Putamen (tissue), 1 donor: ENCODE results near the gene XRCC3.
A peak's percentile ranks its signal among the peaks of the same experiment; 100 is the strongest.
"Not testable (repeated sequence)": the region's sequence is repeated elsewhere in the genome, so short reads cannot be mapped to it uniquely, and the experiment has no call there.

Experiments used
- DNase-seq: peaks from one replicate; pipeline ENCODE4 v3.0.0-alpha.2; 2016; ENCODE audit warnings: low spot score

XRCC3 gene

DNA sequence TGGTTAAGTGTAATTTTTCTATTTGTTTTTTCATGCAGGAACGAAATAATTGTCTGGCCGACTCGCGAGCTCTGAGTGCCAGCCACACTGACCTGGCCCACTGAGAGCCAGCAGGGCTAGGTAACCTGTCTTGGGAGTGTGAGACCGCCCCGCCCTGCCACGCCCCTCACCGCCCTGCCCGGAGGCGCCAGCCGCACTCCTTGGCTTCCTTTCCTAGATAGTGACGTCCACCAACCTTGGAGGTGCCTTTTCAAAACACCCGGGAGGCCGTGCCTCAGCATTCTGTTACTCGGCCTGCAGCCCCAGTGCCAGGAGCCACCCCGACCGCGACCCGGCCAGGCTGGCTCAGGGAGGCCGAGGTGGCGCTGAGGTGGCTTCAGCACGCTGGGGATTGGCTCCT lies 21.7 kb downstream of the XRCC3 start:
- no peak for DNase-seq

DNA sequence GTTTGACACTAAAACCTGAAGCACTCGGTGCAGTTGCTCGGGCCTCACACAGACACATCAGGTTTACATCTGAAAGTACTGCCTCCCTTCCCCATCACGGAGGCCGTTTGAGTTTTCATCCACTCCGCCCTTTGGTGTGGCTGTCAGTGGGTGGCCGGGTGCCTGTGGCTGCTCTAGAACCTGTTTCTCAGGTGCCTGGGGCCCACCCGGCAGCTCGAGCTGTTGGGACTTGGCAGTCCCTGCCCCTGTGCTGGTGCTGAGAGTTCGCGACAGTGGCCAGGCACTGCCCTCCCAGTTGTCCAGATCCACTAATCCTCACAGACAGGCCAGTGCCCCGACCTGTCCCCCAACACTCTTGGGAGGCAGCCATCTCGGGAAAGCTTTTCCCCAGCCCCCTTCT lies 22.4 kb downstream of the XRCC3 start:
- DNase-seq = no peak

DNA sequence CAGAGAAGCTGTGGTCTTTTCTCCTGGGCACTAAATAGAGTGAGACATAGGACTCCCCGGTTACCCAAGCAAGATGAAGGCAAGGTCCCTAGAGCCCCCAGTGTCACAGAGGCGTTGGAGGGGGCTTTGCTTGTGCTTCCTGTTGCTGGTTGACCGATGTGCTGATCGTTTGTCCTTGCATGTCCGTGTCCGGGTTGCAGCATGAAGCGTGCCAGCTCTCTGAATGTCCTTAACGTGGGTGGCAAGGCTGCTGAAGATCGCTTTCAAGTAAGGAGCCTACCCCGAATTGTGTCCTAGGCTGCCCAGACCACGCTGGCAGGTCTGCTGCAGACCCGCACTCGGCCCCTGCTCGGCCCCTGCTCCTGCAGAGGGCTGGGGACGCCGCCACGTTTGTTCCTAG lies 23.1 kb downstream of the XRCC3 start:
- DNase-seq = no peak

DNA sequence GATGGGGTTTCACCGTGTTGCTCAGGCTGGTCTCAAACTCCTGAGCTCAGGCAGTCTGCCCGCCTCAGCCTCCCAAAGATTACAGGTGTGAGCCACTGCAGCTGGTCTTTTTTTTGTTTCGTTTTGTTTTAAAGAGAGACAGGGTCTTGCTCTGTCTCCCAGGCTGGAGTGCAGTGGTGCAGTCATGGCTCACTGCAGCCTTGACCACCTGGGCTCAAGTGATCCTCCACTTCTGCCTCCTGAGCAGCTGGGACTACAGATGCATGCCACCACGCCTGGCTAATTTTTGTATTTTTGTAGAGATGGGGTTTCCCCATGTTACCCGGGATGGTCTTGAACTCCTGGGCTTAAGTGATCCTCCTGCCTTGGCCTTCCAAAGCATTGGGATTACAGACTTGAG lies 23.6 kb downstream of the XRCC3 start:
- not testable (repeated sequence) for DNase-seq

DNA sequence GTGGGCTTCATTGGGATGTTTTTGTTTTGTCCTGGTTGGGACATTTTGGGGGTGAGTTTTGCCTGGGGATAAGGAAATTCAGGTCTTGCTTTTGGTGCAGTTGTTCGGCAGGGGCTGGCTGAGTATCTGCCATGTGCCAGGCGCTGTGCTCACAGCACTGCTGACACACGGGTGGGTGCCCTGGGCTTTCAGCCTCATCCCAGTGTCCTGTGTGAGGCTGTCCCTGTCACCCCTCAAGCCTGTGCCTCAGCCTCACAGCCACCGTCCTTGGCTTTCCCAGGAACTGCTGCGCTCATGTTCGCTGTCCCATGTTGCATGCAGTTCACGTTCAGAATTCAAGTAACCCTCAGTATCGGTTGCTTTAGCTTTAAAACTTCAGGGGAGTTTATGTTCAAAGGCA lies 24.9 kb downstream of the XRCC3 start:
- no peak for DNase-seq

DNA sequence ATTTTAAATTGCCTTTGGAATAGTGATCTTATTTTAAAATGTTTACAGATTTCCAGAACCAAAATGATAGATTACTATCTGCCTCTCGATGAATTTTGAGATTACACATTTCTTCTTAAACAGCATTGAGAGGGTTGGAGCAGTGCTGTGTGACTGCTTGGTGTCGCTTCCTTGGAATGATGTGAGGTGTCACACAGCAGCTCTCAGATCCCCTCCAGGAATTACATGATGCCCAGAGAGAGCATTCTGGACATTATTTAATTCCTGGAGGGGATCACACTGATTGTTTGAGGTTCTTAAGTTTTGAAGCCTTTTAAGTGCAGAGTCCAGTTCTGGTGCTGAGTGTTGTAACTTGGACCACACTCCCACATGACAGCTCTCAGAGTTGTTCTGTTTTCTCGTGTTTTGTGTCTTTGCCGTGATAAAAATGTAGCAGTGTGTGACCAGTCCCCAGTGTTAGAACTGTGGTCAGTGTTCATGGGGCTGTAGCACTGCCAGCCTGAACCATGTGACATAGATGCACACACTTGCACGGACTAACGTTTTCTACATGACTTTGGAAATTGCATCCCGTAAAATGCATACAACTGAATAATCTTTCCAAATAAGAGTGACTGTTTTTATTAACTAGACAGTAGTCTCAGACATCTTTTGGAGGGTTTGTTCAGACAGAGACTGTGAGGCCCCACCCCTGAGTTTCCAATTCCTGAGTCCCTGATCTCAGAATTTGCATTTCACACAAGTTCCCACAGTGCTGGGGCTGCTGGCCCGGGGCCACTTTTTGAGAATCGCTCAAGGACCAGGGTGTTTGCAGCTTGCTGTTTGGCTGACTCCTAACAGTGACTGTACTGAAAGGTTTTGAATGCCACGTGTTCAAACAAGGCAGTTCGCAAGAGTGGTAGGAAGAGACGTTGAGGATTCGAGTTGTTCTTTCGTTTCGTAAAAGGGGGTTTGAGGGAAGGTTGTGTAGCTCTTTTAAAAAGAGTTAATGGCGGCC lies 26.0 kb downstream of the XRCC3 start:
- DNase-seq = peak; percentile 74

DNA sequence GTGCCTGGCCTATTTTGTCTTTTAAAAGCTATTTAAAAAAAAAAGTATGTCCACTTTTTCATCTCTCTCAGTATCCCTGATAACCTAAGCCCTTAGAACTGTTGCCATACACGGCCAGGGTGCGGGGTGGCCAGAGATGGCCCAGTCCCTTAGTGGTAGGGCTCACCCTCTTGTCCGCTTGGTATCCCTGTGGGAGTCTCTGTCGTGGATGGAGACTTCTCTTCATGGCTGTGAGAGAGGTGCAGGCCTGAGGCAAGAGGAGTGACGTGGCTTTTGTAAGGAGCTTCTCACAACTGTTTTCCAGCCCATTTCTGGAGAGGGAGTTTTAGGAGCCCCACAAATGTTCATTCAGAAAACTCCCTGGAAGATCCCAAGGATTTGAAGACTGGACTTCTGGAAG lies 26.8 kb downstream of the XRCC3 start:
- DNase-seq = no peak

DNA sequence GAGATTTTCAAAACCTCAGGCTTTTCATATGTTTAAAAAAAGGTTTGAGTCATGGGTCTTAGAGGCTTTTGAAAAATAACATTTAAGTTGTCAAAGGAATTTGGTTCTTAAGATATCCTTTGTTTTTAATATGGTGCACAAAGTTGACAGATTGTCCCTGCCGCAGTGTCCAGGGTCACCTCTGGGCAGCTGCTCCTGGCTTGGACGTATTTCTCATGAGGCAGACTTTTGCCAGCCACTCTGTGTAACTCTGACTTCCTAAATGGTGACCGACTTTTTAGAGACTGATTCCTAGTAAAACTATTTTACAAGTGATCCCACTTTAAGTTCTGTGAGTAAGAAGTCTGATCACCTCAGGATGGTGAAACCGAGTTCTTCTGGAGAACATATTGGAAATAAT lies 27.5 kb downstream of the XRCC3 start:
- DNase-seq = no peak

DNA sequence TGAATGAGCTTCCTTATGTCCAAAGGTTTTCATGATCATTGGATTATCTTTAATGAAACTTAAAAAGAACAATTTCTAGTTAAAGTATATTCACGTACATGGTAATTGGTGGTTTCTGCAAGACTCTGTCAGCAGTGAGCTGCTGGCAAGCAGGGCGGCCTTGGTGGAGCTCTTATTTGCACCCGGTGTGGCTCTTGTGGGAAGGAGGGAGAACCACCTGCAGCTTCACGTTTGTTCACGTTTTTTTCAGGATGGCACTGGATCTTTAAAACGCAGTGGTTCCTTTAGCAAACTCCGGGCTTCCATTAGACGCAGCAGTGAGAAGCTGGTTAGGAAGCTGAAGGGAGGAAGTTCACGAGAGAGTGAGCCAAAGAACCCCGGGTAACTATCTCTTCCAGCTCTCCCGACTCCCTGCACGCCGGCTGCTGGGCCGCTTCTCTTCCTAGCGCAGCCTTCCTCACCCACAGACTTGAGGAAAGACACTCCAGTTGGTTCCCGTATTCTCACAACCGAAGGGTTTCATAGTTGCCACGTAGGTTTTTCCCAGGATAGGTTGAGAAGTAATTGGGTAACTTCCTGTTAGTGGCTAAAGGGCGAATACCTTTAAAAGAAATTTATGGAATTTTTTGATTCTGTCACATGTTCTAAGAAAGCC lies 28.3 kb downstream of the XRCC3 start:
- no peak for DNase-seq

DNA sequence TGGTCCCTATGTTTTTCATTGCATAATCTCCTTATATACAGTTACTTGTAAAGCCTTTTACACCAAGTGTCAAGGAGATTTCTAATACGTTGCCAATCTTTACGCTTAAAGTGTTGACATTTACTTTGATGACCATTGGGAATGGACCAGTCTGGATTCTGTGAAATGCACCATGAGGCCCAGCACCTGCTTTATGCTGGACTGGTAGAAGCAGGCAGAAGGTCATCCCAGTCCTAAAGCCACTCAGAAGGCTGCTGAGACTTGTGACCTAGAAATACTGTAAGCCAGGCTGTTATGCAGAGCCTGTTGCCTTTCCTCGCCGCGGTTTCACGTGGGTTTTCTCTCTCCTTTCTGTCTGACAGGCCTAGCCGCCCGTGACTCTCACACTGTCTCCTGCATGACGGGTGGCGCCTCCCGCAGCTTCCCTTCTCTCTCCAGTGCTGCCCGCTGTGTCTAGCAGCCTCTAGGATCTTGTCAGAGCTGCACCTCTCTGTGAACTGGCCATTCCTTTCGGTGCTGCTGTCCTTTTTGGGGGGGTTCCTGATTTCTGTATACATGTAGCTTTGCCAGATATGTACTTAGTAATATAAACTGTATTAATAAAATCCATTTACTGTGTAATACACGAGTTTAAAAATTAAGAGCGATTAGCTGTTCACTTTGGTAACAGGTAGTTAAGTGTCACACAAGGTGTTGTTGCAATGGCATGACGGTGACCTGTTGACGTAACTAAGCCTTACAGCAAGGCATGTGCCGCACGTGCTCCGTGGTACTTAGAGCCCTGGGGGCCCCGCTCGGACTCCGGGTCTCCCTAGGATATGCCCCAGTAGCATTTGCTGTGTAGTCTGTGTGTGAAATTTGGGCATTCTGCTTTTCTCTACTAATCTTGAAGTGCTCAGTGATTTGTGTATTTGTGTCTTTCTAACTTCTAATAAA lies 29.7 kb downstream of the XRCC3 start:
- no peak for DNase-seq

DNA sequence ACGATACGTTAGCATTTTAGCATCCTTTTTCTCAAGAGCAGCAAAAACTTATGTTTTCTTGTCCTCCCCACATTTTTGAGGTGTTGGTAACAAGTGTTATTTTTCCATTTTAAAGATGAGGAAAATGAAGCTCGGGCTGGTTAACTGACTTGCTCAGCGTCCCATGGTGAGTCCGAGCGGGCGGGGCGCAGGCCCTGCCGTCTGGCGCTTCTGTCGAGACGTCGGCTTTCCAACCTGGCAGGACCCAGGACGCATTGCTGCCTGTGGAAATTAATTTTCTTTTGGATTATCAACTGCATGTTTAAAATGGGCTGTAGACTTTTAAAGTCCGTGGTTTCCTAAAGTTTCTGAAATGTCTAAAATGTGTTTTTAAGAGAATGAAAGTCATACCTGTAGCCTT lies 30.4 kb downstream of the XRCC3 start:
- no peak for DNase-seq

DNA sequence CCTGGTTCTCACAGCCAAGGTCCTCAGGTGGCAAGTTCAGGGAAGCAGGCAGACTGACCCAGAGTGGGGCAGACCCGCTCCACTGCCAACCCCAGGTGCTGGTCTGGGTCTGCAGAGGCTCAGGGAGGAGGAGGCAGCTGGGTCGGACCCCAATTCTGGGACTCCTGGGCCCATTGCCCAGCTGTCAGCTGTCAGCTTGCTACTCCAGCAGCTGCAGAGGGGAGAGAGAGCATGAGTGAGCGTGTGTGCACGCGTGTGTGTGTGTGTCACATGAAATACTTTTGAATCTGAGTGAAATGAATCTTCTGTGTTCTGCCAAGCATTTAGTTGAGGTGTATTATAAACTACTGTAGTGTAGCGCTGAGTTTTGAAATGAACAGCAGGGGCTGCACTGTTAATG lies 30.8 kb downstream of the XRCC3 start:
- no peak for DNase-seq

DNA sequence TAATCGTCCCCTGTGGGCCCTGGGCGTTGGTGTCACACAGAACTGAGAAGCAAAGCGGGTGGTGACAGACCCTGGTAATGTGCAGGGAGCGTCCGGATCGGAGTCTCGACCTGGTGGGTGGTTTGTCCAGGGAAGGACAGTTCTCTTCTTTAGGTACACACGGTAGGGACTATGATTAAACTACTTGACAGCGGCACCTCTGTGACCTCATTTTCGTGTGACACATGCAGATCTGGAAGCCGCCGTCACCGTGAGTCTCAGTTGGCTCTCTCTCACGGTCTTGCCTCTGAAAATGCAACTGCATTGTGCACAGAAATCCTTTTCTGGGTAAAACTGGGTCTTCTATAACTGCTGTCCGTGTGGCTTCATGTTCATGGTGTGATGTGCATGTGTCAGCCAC lies 32.1 kb downstream of the XRCC3 start:
- DNase-seq = no peak

DNA sequence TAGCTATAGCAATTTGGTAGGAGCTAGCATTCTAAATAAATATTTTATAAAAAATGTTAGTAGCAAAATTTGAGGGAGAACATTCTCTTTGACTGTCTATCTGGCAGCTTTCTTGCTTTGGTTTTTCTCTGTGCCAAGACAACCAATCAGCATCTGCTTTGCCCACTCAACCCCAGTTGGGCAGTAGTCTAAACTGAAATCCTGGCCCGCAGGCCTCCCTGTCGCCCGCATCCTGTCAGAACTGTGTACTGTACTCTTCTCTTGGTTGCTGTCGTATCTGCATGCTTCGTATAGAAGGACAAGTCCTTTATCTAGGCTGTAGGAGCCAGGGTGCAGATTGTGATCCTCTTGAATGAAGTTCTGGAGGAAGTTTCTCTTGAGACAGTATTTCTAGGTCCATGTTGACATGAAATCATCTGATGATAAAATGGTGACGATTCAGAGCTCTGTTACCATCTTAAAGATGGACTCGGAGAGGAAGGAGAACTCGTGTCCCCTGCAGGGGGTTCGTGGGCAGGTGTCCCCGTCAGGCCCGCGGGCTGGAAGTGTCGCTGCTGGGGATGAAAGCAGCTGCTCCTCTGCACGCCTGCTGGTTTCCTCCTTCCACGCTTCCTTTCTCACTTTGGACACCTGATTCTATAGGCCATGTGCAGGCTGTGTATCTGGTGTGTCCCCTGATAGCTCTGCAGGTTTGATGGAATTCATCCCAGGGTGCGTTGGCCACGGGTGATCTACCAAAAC lies 34.6 kb downstream of the XRCC3 start:
- DNase-seq = no peak

DNA sequence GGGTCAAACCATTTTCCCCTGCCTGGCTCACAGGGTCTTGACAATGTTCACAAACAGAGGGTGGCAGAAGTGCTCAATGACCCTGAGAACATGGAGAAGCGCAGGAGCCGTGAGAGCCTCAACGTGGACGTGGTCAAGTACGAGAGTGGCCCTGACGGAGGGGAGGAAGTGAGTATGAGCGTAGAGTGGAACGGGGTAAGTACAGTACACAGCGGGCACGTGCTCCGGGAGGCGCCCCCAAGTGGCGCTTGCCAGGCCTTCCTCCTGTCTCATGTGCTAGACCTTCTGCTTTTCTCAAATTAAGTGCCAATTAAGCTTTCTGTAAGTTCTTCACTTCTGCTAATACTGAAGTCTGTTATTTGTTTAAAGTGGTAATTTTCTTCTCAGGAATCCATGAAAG lies 35.9 kb downstream of the XRCC3 start:
- no peak for DNase-seq

DNA sequence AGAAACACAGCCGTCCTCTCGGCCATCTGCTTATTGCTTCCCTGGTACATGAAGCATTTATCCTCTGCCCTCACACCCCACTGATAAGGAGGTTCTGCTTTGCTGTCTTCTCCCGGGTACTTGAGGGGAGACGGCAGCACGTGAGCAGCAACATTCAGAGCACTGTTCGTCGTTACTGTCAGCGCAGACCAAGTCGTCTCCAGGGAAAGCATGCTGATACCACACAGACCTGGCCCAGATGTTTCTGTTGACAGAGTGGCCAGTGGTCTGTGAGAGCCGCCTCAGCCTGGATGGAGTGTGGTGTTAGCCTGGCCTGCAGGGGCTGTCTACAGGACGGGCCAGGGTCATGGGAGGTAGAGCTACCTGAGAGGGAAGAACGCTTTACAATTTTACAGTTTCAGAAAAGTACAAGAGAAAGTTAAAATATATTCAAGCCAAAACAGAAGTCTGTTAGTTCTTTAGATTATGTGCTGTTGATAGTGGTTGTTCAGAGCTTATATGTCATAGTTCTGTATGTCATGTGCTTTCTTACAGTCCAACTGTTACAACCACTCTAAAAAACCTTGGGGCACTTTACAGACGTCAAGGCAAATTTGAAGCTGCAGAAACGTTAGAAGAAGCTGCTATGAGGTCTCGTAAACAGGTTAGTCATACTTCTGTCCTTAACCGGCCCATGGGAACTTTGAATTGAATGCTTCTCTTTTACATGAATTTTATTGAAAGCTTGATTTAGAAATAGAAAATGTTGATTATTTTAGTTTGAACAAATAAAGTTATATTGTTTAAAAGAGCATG lies 38.2 kb downstream of the XRCC3 start:
- no peak for DNase-seq

DNA sequence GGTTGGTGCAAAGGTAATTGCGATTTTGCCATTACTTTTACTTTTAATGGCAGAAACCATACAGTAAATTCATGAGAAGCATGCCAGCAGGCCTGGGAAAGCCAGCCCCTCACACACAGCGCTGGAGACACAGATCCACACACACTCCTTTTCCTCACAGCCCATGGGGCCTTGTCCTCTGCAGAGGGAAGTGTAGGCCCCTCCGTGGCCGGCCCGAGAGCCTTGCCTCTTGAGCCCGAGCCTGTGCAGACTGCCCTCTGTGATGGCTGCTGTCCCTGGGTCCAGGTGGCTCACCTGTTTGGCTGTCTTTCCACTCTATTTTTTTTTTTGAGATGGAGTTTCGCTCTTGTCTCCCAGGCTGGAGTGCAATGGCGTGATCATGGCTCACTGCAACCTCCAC lies 39.3 kb downstream of the XRCC3 start:
- no peak for DNase-seq

DNA sequence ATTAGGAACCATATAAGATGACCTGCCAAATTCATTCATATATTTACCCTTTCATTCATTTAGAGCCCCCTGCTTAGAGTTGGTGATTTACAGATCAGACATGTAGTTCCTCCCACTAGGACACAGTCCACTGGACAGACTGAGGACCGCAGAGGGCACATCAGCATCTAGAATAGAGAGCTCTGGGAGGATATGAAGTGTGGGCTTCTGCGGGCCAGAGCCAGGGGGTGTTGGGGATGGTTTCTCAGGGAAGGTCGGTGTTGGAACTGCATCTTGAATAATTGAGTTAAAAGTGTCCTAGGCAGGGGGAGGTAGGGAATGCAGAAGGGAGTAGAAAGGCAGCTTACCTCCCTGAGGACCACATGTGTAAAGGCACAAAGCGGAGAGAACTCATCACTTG lies 43.3 kb downstream of the XRCC3 start:
- DNase-seq = no peak

DNA sequence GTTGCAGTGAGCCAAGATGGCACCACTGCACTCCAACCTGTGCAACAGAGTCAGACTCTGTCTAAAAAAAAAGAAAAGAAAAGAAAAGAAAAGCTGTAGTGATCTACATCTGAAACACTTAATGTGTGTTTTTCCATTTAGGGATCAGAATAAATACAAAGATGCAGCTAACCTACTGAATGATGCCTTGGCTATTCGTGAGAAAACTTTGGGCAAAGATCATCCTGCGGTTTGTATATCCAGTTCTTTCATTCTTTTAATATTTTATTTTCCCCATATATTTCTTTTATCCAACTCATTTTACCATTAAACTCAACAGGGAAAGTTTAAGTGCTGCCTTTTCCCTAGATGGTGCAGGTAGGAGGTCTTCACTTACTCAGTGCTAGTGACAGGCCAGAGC lies 45.9 kb downstream of the XRCC3 start:
- DNase-seq = no peak

DNA sequence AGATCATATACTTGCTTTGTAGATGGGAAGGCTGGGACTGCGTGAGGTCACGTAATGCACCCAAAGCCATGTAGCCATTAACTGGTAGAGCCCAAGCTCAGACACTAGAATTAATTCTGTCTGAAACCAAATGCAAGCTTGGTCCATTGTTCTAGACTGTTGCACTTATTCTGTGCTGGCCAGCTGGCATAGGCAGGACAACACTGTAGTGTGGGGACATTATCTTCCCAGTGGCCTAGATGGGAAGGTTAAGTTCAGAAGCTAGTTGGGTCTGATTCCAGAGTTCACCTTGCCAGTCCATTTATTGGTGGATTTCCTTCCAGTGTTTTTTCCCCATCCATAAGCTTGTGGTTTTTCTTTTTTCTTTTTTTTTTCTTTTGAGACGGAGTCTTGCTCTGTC lies 47.1 kb downstream of the XRCC3 start:
- no peak for DNase-seq

DNA sequence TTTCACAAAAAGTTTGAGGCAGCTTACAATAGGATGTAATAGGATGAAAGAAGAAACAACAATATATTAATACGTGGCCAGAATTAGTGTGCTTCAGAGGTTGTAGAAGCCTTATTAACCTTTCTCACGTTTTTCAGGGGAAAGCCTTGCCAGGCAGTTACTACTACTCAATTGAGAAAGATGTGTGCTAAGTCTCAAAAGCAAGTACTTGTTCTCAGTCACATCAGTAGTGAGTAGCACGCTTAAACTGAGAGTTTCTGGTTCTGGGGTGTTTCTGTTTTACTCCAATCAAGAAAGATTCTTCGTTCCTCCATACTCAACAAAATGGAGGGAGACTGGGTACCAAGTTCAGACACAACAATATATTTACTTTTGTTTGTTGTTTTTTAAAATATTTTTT lies 47.6 kb downstream of the XRCC3 start:
- no peak for DNase-seq
